Karpas-422 (cell line): ENCODE data around the gene FOXG1. TPM values are rescaled to one million over a fixed set of nuclear protein-coding genes. Genes with fewer than 3 reads are reported as not detected.

Source experiments
- DNase-seq: peaks from one replicate; pipeline ENCODE4 v3.0.0-alpha.2; 2015
- H2AFZ ChIP-seq: fragments of 200-600 bp; sonication (generic); 2 replicates; pipeline ENCODE4 v1.6.1; 2014; ENCODE audit warnings: antibody characterized with exemption, low read length, mixed read lengths
- H3K27ac ChIP-seq: fragments of 200-600 bp; sonication (generic); 2 replicates; pipeline ENCODE4 v1.5.1; 2014; ENCODE audit warnings: mild to moderate bottlenecking, low read length, moderate library complexity
- H3K27me3 ChIP-seq: fragments of 200-600 bp; sonication (generic); 2 replicates; pipeline ENCODE4 v1.6.1; 2014; ENCODE audit warnings: low read length, mixed read lengths
- H3K36me3 ChIP-seq: fragments of 200-600 bp; sonication (generic); 2 replicates; pipeline ENCODE4 v1.6.1; 2014; ENCODE audit warnings: low read length, mixed read lengths; ENCODE audit not compliant: insufficient read depth
- H3K4me1 ChIP-seq: fragments of 200-600 bp; sonication (generic); 2 replicates; pipeline ENCODE4 v1.6.1; 2014; ENCODE audit warnings: mild to moderate bottlenecking, low read length, mixed read lengths
- H3K4me2 ChIP-seq: fragments of 200-600 bp; sonication (generic); 2 replicates; pipeline ENCODE4 v1.6.1; 2014; ENCODE audit warnings: low read length, low read depth, mild to moderate bottlenecking; ENCODE audit not compliant: poor library complexity, severe bottlenecking
- H3K4me3 ChIP-seq: fragments of 200-600 bp; sonication (generic); 2 replicates; pipeline ENCODE4 v1.5.1; 2014; ENCODE audit warnings: mild to moderate bottlenecking, antibody characterized with exemption, low read length, mixed read lengths
- H3K79me2 ChIP-seq: fragments of 200-600 bp; sonication (generic); 2 replicates; pipeline ENCODE4 v1.6.1; 2014; ENCODE audit warnings: mild to moderate bottlenecking, low read length, mixed read lengths
- H3K9ac ChIP-seq: fragments of 200-600 bp; sonication (generic); 2 replicates; pipeline ENCODE4 v1.6.0; 2014; ENCODE audit warnings: low read length
- H3K9me2 ChIP-seq: fragments of 200-600 bp; sonication (generic), shearing (Covaris generic); replicated peaks from 2 replicates; pipeline ENCODE4 v1.6.0; 2014; ENCODE audit warnings: mild to moderate bottlenecking, low read length, moderate library complexity; ENCODE audit not compliant: insufficient read depth
- H3K9me3 ChIP-seq: fragments of 300-700, 200-600 bp; sonication (generic); 2 replicates; pipeline ENCODE4 v1.6.1; 2014; ENCODE audit warnings: low read length, mixed read lengths
- H4K20me1 ChIP-seq: fragments of 200-600 bp; sonication (generic); 2 replicates; pipeline ENCODE4 v1.6.1; 2014; ENCODE audit warnings: mild to moderate bottlenecking, antibody characterized with exemption, low read length, low read depth; ENCODE audit not compliant: insufficient read depth
- total RNA-seq: library from RNA; depleted of rRNA; stranded (reverse); fragments of >200 nt; shearing (Covaris generic); gene quantifications from 2 replicates; pipeline ENCODE4 v1.2.3, GENCODE V29; 2014; ENCODE audit warnings: low replicate concordance

FOXG1 gene
- total RNA-seq, 1 experiment from 2014 or later = not detected

DNA sequence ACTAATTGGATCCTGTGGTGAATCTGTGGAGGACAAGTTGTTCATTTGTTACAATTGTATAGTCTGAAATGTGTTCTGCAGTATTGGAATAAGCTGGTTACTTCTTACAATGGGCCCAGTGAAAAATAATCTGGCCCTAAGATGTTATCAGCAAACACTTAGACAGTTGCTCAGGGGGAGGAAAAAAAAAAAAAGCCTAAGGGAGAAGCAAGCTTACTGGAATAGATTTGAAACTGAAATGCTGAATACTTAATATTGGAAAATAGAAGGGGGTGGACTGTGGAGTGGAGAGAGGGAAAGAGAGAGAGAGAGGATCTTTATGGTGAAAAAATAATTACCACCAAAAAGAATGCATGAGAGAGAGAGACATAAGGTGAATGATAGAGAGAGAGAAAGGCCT, 4.0 kb downstream of the FOXG1 start:
- no peaks in the 10 kb centered on the region for H3K9me2 ChIP-seq
- no peaks in the 10 kb centered on the region for H3K79me2 ChIP-seq
- H3K27ac ChIP-seq = no peak overlapping the region
- no peak overlapping the region for H3K4me2 ChIP-seq
- DNase-seq = no peak
- H2AFZ ChIP-seq = no peak overlapping the region
- no peak overlapping the region for H3K9ac ChIP-seq
- no peaks in the 10 kb centered on the region for H4K20me1 ChIP-seq
- no peaks in the 10 kb centered on the region for H3K27me3 ChIP-seq
- peaks cover 49% of the 10 kb centered on the region for H3K9me3 ChIP-seq
- H3K4me3 ChIP-seq = no peak overlapping the region
- H3K4me1 ChIP-seq = no peaks in the 10 kb centered on the region
- no peaks in the 10 kb centered on the region for H3K36me3 ChIP-seq

DNA sequence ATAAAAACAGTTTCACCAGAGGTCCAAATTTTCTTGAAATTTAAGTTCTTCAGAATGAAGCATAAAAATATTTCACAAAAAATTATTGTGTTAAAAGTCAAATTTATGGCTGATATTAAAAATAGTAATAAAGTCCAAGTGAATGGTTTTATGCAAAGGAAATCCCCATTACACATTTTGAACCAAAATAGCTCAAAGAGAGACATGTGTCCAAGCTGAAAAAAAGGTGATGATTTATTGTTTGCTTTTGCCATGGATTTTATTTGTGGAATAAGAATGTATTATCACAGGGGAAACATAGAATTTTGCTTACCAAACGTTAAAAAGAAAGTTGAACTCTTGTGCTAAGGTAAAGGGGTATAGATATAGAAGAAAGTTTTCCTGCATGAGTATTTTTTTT, 4.6 kb downstream of the FOXG1 start:
- Histone ChIP-seq H4K20me1 (no peaks in the 10 kb centered on the region), H3K36me3 (no peaks in the 10 kb centered on the region), H3K4me3 (no peak overlapping the region), H3K9ac (no peak overlapping the region), H3K4me2 (no peak overlapping the region), H3K4me1 (no peaks in the 10 kb centered on the region), H2AFZ (no peak overlapping the region), H3K79me2 (no peaks in the 10 kb centered on the region), H3K27ac (no peak overlapping the region), H3K9me3 (peaks cover 49% of the 10 kb centered on the region), H3K27me3 (no peaks in the 10 kb centered on the region), H3K9me2 (no peaks in the 10 kb centered on the region)
- no peak for DNase-seq

DNA sequence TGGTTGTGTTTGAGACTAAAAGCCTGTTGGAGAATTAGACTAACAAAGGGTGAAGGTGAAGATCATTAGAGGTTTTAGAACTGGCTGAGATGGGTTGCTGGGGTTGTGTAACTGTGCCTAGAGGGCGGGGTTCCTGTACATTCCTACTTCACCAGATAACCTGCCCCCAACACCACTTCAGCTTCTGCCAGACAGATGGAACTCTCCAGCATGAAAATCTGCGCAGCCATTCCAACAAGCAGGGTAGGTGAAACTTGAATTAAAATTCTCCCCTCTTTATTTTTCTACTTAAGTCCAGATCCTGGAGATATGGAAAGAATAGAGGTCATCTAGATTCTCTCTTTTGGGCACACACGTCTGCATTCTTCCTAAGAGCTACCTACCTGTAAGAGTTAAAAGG, 6.0 kb downstream of the FOXG1 start:
- Histone ChIP-seq H3K36me3 (no peaks in the 10 kb centered on the region), H3K4me1 (no peaks in the 10 kb centered on the region), H3K27ac (no peak overlapping the region), H3K79me2 (no peaks in the 10 kb centered on the region), H3K4me2 (no peak overlapping the region), H3K27me3 (no peaks in the 10 kb centered on the region), H4K20me1 (no peaks in the 10 kb centered on the region), H2AFZ (no peak overlapping the region), H3K4me3 (no peak overlapping the region), H3K9me3 (peaks cover 52% of the 10 kb centered on the region), H3K9ac (no peak overlapping the region), H3K9me2 (no peaks in the 10 kb centered on the region)
- no peak for DNase-seq

DNA sequence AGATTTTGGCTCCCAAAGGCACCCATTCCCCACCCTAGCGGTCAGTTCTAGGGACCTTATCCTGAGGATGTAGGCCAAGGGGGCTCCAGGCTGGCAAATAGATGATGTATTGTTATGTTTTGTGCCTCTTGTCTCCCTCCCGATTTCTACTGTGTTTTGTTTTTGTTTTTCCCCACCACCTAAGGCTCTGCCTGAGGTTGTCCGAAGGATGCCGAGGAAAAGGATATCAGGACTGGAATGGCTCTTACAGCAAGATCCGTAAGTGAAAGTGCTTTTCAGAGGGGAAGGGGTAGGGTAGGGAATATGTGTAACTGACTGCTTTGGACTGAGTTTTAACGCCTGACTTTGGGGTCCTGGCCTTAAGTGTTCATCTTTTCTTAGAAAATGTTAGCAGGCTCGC, 6.6 kb downstream of the FOXG1 start:
- peaks cover 52% of the 10 kb centered on the region for H3K9me3 ChIP-seq
- no peak for DNase-seq
- H3K27me3 ChIP-seq = no peaks in the 10 kb centered on the region
- H3K36me3 ChIP-seq = no peaks in the 10 kb centered on the region
- H4K20me1 ChIP-seq = no peaks in the 10 kb centered on the region
- no peaks in the 10 kb centered on the region for H3K4me1 ChIP-seq
- H3K9me2 ChIP-seq = no peaks in the 10 kb centered on the region
- no peaks in the 10 kb centered on the region for H3K79me2 ChIP-seq
- H3K27ac ChIP-seq = no peak overlapping the region
- H3K4me2 ChIP-seq = no peak overlapping the region
- H3K4me3 ChIP-seq = no peak overlapping the region
- no peak overlapping the region for H3K9ac ChIP-seq
- H2AFZ ChIP-seq = no peak overlapping the region

DNA sequence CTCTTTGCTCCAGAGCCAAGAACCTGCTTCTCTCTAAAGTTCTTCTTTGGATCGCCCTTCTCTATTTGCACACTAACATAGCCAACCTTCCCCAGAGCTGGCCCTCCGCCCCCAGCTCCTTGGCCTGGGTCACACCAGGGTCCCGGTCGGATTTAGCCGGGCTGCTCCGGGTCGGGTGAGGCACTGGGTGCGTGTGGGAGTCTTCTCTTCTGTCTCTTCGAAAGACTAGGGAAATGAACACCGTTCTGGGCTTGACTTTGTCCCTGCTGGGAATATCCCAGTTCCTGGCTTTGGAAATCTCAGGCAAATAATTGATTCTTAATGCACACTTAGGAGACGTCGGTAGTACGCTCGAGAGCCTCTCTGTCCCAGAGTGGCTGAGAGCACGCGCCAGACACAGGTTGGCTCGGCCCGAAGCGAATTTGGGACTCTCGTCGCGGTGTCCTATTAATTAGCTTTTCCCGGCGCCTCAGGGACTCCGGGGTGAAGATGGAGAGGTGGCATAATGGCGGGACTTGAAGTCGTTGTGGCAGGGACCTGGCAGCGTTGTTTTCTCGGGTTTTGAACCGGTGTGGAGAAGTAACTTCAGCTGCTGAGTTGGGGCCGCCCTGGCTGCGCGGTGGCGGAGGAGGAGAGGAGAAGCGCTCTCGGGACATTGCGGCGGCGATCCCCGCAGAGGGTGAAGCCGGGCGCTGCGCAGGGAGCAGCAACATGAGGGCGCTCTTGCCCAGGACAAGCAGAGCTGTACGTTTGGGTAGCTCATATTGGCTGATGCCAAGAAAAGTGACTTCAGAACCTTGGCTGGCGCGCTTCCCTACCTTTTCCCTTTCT, 7.5 kb downstream of the FOXG1 start:
- no peaks in the 10 kb centered on the region for H3K27me3 ChIP-seq
- H3K4me2 ChIP-seq = no peak overlapping the region
- H3K27ac ChIP-seq = no peak overlapping the region
- no peak overlapping the region for H3K9ac ChIP-seq
- no peaks in the 10 kb centered on the region for H3K4me1 ChIP-seq
- no peaks in the 10 kb centered on the region for H3K79me2 ChIP-seq
- no peak overlapping the region for H2AFZ ChIP-seq
- DNase-seq = no peak
- H3K36me3 ChIP-seq = no peaks in the 10 kb centered on the region
- peaks cover 51% of the 10 kb centered on the region for H3K9me3 ChIP-seq
- H3K4me3 ChIP-seq = no peak overlapping the region
- no peaks in the 10 kb centered on the region for H4K20me1 ChIP-seq
- H3K9me2 ChIP-seq = no peaks in the 10 kb centered on the region

DNA sequence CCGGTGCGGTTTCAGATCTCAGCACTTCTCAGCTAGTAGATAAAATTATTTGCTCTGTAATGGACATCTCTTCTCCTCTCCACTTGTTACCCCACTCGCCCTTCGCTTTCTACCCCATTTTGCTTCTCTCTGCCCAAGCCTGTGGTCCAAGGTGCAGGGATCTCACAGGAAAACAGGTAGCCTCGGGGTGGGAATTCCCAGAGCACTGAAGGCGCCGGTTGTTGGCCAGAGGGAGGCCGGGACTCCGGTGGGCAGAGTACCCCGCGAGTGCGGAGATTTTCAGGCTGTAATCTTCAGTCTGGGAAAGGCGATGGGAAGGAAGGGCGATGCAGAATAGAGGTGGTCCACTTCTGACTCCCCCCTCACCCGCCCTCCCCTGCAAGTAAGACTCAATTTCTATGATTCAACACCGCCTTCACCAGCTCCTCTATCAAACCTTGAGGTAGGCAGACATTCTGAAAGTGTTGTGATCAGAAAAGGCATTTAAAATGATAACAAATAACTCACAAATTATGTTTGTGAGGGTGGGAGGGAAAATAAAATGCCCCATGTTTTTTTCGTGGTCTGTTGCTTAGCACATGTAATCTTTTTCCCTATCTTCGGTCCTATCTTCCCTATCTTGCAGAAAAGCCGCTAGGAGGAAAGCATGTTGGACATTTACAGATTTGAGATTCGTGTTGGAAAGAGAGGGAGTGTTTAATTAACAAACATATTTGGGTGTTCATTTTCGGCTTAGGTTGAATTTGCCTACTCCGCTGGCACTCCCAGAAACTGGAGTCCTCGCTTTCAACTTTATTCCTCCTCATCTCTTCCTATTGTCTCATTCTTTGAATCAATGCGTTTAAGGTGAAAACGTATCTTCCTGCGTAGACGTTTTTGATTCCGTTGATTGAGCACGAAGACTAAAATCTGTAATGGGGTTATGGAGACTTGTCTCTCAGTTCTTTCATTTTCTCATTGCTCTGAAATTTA, 8.5 kb downstream of the FOXG1 start:
- no peak overlapping the region for H3K4me3 ChIP-seq

DNA sequence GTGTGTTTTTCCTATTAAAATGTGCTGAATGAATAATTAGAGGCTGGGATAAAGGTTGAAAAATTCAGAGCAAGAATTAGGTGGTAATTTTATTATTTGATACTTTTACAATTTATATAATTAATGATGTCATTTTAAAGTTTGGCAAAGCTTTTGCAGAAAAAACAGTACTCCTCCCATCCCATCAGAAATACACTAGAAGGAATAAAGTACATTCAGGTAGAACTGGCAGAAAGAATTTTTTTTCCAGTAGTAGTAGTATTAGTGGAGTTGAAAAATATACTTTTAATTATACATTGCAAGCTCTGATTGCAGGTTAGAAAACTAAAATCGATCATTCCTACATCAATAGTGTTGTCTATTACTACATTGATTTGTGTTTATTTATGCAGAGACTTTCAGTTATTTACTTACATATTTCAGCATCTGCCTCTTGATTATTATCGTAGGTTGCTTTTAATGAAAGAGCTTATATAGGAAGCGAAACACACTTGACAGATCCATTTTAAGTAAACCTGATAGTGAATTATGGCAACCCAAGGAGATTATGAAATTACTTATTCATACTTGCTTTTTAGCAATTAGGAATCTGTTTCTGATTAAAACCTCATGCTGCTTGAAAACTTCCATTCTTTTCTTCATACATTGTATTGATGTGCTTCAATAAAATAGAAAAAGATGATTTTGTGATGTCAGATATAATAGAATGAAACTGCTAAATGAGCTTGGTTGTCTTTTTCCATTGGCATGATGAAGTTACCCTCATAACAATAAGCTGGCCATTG, 10.1 kb downstream of the FOXG1 start:
- H3K4me3 ChIP-seq = no peak overlapping the region
- H3K9ac ChIP-seq = no peak overlapping the region
- H3K4me2 ChIP-seq = no peak overlapping the region
- no peak overlapping the region for H2AFZ ChIP-seq
- no peak for DNase-seq
- no peaks in the 10 kb centered on the region for H3K36me3 ChIP-seq
- no peaks in the 10 kb centered on the region for H3K9me2 ChIP-seq
- peaks cover 61% of the 10 kb centered on the region for H3K9me3 ChIP-seq
- H3K27ac ChIP-seq = no peak overlapping the region
- H3K79me2 ChIP-seq = no peaks in the 10 kb centered on the region
- no peaks in the 10 kb centered on the region for H3K27me3 ChIP-seq
- H4K20me1 ChIP-seq = no peaks in the 10 kb centered on the region
- H3K4me1 ChIP-seq = no peaks in the 10 kb centered on the region

More for the DNA sequence above, 8.5 kb downstream of the FOXG1 start:
- no peak for DNase-seq
- H3K27me3 ChIP-seq = no peaks in the 10 kb centered on the region
- H3K4me1 ChIP-seq = no peaks in the 10 kb centered on the region
- peaks cover 52% of the 10 kb centered on the region for H3K9me3 ChIP-seq
- no peak overlapping the region for H3K4me2 ChIP-seq
- no peak overlapping the region for H2AFZ ChIP-seq
- H3K9me2 ChIP-seq = no peaks in the 10 kb centered on the region
- no peak overlapping the region for H3K27ac ChIP-seq
- H3K9ac ChIP-seq = no peak overlapping the region
- H4K20me1 ChIP-seq = no peaks in the 10 kb centered on the region
- no peaks in the 10 kb centered on the region for H3K36me3 ChIP-seq
- H3K79me2 ChIP-seq = no peaks in the 10 kb centered on the region
